ENCODE data around the gene TKTL2.

DNA sequence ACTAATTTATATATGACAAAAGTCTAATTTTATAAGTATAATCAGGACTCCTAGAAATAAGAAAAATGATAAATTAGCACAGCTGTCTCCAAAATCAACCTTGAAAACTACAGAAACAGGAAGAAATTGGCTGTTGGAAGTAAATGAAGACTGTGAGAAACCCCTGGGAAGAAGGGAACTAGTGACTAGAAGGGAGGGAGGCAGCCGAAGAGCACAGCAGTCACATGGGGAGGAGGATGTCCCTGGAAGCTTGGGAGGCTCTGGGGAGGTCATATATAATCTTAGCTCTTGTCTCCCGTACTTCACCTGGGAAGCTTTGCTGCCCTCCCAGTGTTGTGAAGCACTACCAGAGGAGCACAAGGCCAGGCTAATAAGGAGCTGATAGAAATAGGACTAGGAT, 12.0 kb upstream of the TKTL2 start:
- TF ChIP-seq, protein P1, sequence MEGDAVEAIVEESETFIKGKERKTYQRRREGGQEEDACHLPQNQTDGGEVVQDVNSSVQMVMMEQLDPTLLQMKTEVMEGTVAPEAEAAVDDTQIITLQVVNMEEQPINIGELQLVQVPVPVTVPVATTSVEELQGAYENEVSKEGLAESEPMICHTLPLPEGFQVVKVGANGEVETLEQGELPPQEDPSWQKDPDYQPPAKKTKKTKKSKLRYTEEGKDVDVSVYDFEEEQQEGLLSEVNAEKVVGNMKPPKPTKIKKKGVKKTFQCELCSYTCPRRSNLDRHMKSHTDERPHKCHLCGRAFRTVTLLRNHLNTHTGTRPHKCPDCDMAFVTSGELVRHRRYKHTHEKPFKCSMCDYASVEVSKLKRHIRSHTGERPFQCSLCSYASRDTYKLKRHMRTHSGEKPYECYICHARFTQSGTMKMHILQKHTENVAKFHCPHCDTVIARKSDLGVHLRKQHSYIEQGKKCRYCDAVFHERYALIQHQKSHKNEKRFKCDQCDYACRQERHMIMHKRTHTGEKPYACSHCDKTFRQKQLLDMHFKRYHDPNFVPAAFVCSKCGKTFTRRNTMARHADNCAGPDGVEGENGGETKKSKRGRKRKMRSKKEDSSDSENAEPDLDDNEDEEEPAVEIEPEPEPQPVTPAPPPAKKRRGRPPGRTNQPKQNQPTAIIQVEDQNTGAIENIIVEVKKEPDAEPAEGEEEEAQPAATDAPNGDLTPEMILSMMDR (IDR thresholded peaks at IDR 0.05), result no peak
- TF ChIP-seq POLR2A (IDR thresholded peaks at IDR 0.05), result no peak

Data from adrenal gland (tissue), 5 donors.